Ascending aorta (tissue), 2 donors: ENCODE results near the gene KAT7. TPM values are rescaled to one million over a fixed set of nuclear protein-coding genes. Genes with fewer than 3 reads are reported as not detected.

Experiments used
- DNase-seq, 2 donors: peaks; one replicate each; pipeline ENCODE4 v3.0.0-alpha.2; 2019; ENCODE audit warnings: low spot score in 2 of 2
- H3K27ac ChIP-seq, 2 donors: fragments of 200-600 bp; sonication (generic); one replicate each; pipeline ENCODE4 v1.5.1; 2016 to 2017; ENCODE audit warnings: mild to moderate bottlenecking in 1 of 2
- H3K27me3 ChIP-seq: fragments of 200-600 bp; sonication (generic); one replicate; pipeline ENCODE4 v1.5.1; 2017
- H3K36me3 ChIP-seq, 2 donors: fragments of 200-600 bp; sonication (generic); one replicate each; pipeline ENCODE4 v1.5.1; 2016
- H3K4me1 ChIP-seq, 2 donors: fragments of 200-600 bp; sonication (generic); one replicate each; pipeline ENCODE4 v1.5.1; 2016 to 2017; ENCODE audit warnings: mild to moderate bottlenecking in 1 of 2
- H3K4me3 ChIP-seq, 2 donors: fragments of 200-600 bp; sonication (generic); one replicate each; pipeline ENCODE4 v1.5.1; 2016 to 2017; ENCODE audit warnings: mild to moderate bottlenecking in 1 of 2
- H3K9me3 ChIP-seq, 2 donors: fragments of 200-600 bp; sonication (generic); one replicate each; pipeline ENCODE4 v1.5.1; 2016
- CTCF ChIP-seq, 3 experiments: fragments of 200-600 bp in 2 of 3; fragments of 450-650 bp in 1 of 3; sonication (generic) in 2 of 3; IDR thresholded peaks; one replicate each; pipeline ENCODE4 v1.5.1; 2016 to 2019; ENCODE audit warnings: antibody characterized with exemption in 3 of 3, mild to moderate bottlenecking in 1 of 3, moderate library complexity in 1 of 3
- intact Hi-C: fragments of 100-400 bp; cut with DNase I; formaldehyde crosslinking; loops from one replicate; pipeline ENCODE4 v1.15.1; 2023
- total RNA-seq: library from RNA; depleted of rRNA; stranded (reverse); fragments of >200 nt; gene quantifications from one replicate; pipeline ENCODE4 v1.1.0, GENCODE V29; 2016

KAT7 gene
- total RNA-seq, 1 donor from 2014 or later, result 46.6 TPM

GRCh38 chr17:49783071-49783715 is 5.3 kb upstream of the KAT7 start:
- peaks cover 19 to 31% of the 10 kb centered on the region in 2 donors for H3K4me1 ChIP-seq

DNA sequence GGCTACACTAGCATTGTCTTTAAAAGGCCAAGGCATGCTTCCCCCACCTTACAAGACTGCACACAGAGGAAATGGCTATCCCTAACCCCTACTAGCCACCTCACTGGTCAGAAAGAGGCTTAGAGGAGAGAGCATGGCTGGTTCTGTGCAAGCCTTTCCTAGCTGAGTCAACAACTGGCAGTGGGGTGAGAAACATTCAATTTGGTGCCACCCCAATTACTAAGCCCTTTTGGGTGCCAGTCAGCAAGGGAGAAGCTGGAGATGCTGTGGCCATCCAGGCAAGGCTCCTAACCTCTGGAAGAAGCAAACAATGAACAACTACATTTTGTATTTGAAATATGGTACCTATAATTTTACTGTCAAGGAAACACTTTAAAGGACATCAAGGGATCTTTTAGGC is 4.7 kb upstream of the KAT7 start:
- TF ChIP-seq CTCF (IDR thresholded peaks at IDR 0.05), result no peak
- intact Hi-C loops, result no loop called here
- peak overlapping the region; percentile 51 to 81 for H3K27ac ChIP-seq
- no peak for DNase-seq
- peaks cover 19 to 30% of the 10 kb centered on the region in 2 donors for H3K4me1 ChIP-seq
- H3K9me3 ChIP-seq, result no peaks in the 10 kb centered on the region
- H3K27me3 ChIP-seq, result no peaks in the 10 kb centered on the region
- H3K36me3 ChIP-seq, result no peaks in the 10 kb centered on the region
- H3K4me3 ChIP-seq, result no peak overlapping the region

More at GRCh38 chr17:49783071-49783715, 5.3 kb upstream of the KAT7 start:
- DNase-seq, result no peak
- Histone ChIP-seq H3K4me3 (no peak overlapping the region), H3K27me3 (no peaks in the 10 kb centered on the region), H3K36me3 (no peaks in the 10 kb centered on the region), H3K27ac (peak overlapping the region; percentile 67 to 81), H3K9me3 (no peaks in the 10 kb centered on the region)
- intact Hi-C loops, result no loop called here
- no peak for TF ChIP-seq CTCF (IDR thresholded peaks at IDR 0.05)

GRCh38 chr17:49784636-49785035 is 3.8 kb upstream of the KAT7 start:
- no peak for DNase-seq
- intact Hi-C loops, result loop anchor here (5.0 kb wide), 1 partner anchor 53 kb away; no protein-coding TSS in a partner anchor
- H3K27me3 ChIP-seq, result no peaks in the 10 kb centered on the region
- peak overlapping the region in 1 of 2 donors; percentile 81 for H3K27ac ChIP-seq
- no peak for TF ChIP-seq CTCF (IDR thresholded peaks at IDR 0.05)
- H3K4me3 ChIP-seq, result no peak overlapping the region
- no peaks in the 10 kb centered on the region for H3K36me3 ChIP-seq
- no peaks in the 10 kb centered on the region for H3K9me3 ChIP-seq
- H3K4me1 ChIP-seq, result peaks cover 15 to 24% of the 10 kb centered on the region in 2 donors

GRCh38 chr17:49787884-49788477 is 500 bp upstream of the KAT7 start:
- no peaks in the 10 kb centered on the region for H3K27me3 ChIP-seq
- peak overlapping the region; percentile 100 for H3K27ac ChIP-seq
- peak overlapping the region; percentile 93 to 98 for H3K4me3 ChIP-seq
- TF ChIP-seq CTCF (IDR thresholded peaks at IDR 0.05), result no peak
- intact Hi-C loops, result loop anchor here (1.0 to 5.0 kb wide), 2 partner anchors 49 to 80 kb away; no protein-coding TSS in a partner anchor
- H3K9me3 ChIP-seq, result no peaks in the 10 kb centered on the region
- H3K36me3 ChIP-seq, result peaks cover 9 to 14% of the 10 kb centered on the region in 2 donors
- peaks cover 16 to 34% of the 10 kb centered on the region in 2 donors for H3K4me1 ChIP-seq
- no peak for DNase-seq

DNA sequence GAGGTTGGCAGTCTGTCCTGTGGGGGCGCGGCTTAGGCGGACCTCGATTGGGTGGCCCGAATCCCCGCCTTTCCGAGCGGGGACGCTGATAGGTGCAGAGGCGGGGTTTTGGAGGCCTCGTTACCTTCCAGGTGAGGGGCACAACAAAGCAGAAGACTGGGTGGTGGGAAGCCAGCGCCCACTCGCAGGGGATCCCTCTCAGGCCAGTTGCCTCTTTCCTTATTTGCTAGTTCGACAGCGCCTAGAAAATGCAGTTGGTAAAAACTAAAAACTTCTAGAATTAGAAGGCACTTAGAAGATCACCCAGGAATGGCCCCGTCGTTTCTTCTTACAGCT is 730 bp downstream of the KAT7 start:
- Histone ChIP-seq H3K4me3 (peak overlapping the region; percentile 93 to 98), H3K27ac (peak overlapping the region in 1 of 2 donors; percentile 40), H3K36me3 (peaks cover 18 to 27% of the 10 kb centered on the region in 2 donors), H3K4me1 (peaks cover 8 to 32% of the 10 kb centered on the region in 2 donors), H3K27me3 (no peaks in the 10 kb centered on the region), H3K9me3 (no peaks in the 10 kb centered on the region)
- intact Hi-C loops, result loop anchor here (1.0 to 5.0 kb wide), 2 partner anchors 25 to 48 kb away; partner anchors contain the start of gene FAM117A
- no peak for DNase-seq
- no peak for TF ChIP-seq CTCF (IDR thresholded peaks at IDR 0.05)
